Measurements from ENCODE around the gene NDE1. TPM values are rescaled to one million over a fixed set of nuclear protein-coding genes. Genes with fewer than 3 reads are reported as not detected.
A peak's percentile ranks its signal among the peaks of the same experiment; 100 is the strongest.

NDE1 gene
- total RNA-seq, 2 donors from 2014 or later: 11.2 to 37.9 TPM

- Histone ChIP-seq H3K27ac (no peak overlapping the region), H3K36me3 (replicated peaks in 1 of 2; ENCODE audit: insufficient read depth in 1 of 2, low read depth in 2 of 2) (no peaks in the 10 kb centered on the region), H3K4me1 (no peaks in the 10 kb centered on the region), H3K4me3 (no peak overlapping the region), H3K9me3 (no peaks in the 10 kb centered on the region), H3K27me3 (no peaks in the 10 kb centered on the region)
- no peak for TF ChIP-seq CTCF (IDR thresholded peaks at IDR 0.05)
- no peak for TF ChIP-seq POLR2A (IDR thresholded peaks at IDR 0.05)
- intact Hi-C loops (cut with DNase I): no loop called here
- WGBS, 2 donors: 85 to 91% methylated on average over 4 of the region's 4 CpGs
- DNase-seq (no peak), ATAC-seq (no peak)
Observed at GRCh38 chr16:15759070-15759469, 109.0 kb downstream of the NDE1 start.

- no peak for TF ChIP-seq CTCF (IDR thresholded peaks at IDR 0.05)
- no peak for TF ChIP-seq POLR2A (IDR thresholded peaks at IDR 0.05)
- Histone ChIP-seq H3K27me3 (no peaks in the 10 kb centered on the region), H3K36me3 (replicated peaks in 1 of 2; ENCODE audit: insufficient read depth in 1 of 2, low read depth in 2 of 2) (no peaks in the 10 kb centered on the region), H3K27ac (no peak overlapping the region), H3K4me1 (no peaks in the 10 kb centered on the region), H3K4me3 (no peak overlapping the region), H3K9me3 (no peaks in the 10 kb centered on the region)
- WGBS, 2 donors: 62 to 83% methylated on average over 1 of the region's 1 CpG
- DNase-seq (no peak), ATAC-seq (no peak)
- intact Hi-C loops (cut with DNase I): loop anchor here (10.0 kb wide), 2 partner anchors 365 to 435 kb away; no protein-coding TSS in a partner anchor
Observed at GRCh38 chr16:15760129-15760528, 110.1 kb downstream of the NDE1 start.

GRCh38 chr16:15764112-15764511, 114.1 kb downstream of the NDE1 start:
- H3K27ac ChIP-seq: no peak overlapping the region
- H3K4me1 ChIP-seq: no peaks in the 10 kb centered on the region
- TF ChIP-seq CTCF (IDR thresholded peaks at IDR 0.05) (no peak), POLR2A (IDR thresholded peaks at IDR 0.05) (no peak)
- 51 to 65% methylated on average over 2 of the region's 2 CpGs for WGBS, 2 donors
- H3K9me3 ChIP-seq: no peaks in the 10 kb centered on the region
- no peaks in the 10 kb centered on the region for H3K27me3 ChIP-seq
- no peaks in the 10 kb centered on the region for H3K36me3 ChIP-seq (replicated peaks in 1 of 2; ENCODE audit: insufficient read depth in 1 of 2, low read depth in 2 of 2)
- DNase-seq (no peak), ATAC-seq (no peak)
- intact Hi-C loops (cut with DNase I): loop anchor here (10.0 kb wide), 2 partner anchors 361 to 431 kb away; no protein-coding TSS in a partner anchor
- H3K4me3 ChIP-seq: no peak overlapping the region

- H3K27me3 ChIP-seq: no peaks in the 10 kb centered on the region
- no peaks in the 10 kb centered on the region for H3K36me3 ChIP-seq (replicated peaks in 1 of 2; ENCODE audit: insufficient read depth in 1 of 2, low read depth in 2 of 2)
- intact Hi-C loops (cut with DNase I): loop anchor here (10.0 kb wide), 2 partner anchors 360 to 430 kb away; no protein-coding TSS in a partner anchor
- TF ChIP-seq CTCF (IDR thresholded peaks at IDR 0.05): no peak
- TF ChIP-seq POLR2A (IDR thresholded peaks at IDR 0.05): no peak
- DNase-seq (no peak), ATAC-seq (no peak)
- WGBS, 2 donors: 50 to 58% methylated on average over 4 of the region's 4 CpGs
- H3K4me1 ChIP-seq: no peaks in the 10 kb centered on the region
- H3K9me3 ChIP-seq: no peaks in the 10 kb centered on the region
- H3K27ac ChIP-seq: no peak overlapping the region
- H3K4me3 ChIP-seq: no peak overlapping the region
Observed at GRCh38 chr16:15765116-15765515, 115.1 kb downstream of the NDE1 start.

- Histone ChIP-seq H3K4me3 (no peak overlapping the region), H3K4me1 (no peaks in the 10 kb centered on the region), H3K9me3 (no peaks in the 10 kb centered on the region), H3K36me3 (replicated peaks in 1 of 2; ENCODE audit: insufficient read depth in 1 of 2, low read depth in 2 of 2) (no peaks in the 10 kb centered on the region), H3K27me3 (no peaks in the 10 kb centered on the region), H3K27ac (no peak overlapping the region)
- ATAC-seq (peak; percentile 71), DNase-seq (peak; percentile 22 to 48 (median 30))
- TF ChIP-seq POLR2A (IDR thresholded peaks at IDR 0.05): no peak
- TF ChIP-seq CTCF (IDR thresholded peaks at IDR 0.05): peak; percentile 30 to 66 (median 62)
- WGBS, 2 donors: 26 to 39% methylated on average over 3 of the region's 3 CpGs
- intact Hi-C loops (cut with DNase I): loop anchor here (10.0 kb wide), 2 partner anchors 359 to 429 kb away; no protein-coding TSS in a partner anchor
Observed at GRCh38 chr16:15765880-15766279, 115.8 kb downstream of the NDE1 start.
